Stimulated activated CD4-positive, alpha-beta T cell treated with anti-CD3 and anti-CD28 coated beads, TNF-alpha, amount 100 ng/mL, for 1 hour (primary cell): ENCODE data around the gene BANP.
"Not testable (repeated sequence)": the region's sequence is repeated elsewhere in the genome, so short reads cannot be mapped to it uniquely, and the experiment has no call there.

Experiments
- DNase-seq, 3 donors: peaks; one replicate each; pipeline ENCODE4 v3.0.0-alpha.2; 2020; ENCODE audit warnings: low read depth in 3 of 3, low spot score in 1 of 3

Gene BANP

GRCh38 chr16:88098731-88099562, 147.7 kb downstream of the BANP start:
- not testable (repeated sequence) for DNase-seq

- no peak for DNase-seq
Measured at GRCh38 chr16:88099563-88099890, 148.3 kb downstream of the BANP start.

DNA sequence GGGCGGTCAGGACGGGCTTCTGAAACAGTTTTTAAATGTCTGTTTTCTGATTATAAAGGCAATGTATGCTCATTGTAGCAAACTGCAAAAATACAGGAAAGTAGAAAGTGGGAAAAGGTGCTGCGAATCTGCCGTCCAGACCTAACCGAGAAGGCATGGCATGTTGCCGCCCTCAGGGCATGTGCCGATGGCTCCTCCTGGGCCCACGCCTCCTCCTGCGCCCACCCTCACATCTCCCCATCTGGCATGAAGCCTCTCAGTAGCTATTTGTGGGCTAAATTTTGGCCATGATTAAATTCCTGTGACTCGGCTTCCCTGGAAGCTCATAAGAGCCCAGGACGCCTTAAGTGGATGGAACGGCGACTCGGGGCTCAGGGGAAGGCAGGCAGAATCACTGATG, 148.7 kb downstream of the BANP start:
- not testable (repeated sequence) for DNase-seq

DNA sequence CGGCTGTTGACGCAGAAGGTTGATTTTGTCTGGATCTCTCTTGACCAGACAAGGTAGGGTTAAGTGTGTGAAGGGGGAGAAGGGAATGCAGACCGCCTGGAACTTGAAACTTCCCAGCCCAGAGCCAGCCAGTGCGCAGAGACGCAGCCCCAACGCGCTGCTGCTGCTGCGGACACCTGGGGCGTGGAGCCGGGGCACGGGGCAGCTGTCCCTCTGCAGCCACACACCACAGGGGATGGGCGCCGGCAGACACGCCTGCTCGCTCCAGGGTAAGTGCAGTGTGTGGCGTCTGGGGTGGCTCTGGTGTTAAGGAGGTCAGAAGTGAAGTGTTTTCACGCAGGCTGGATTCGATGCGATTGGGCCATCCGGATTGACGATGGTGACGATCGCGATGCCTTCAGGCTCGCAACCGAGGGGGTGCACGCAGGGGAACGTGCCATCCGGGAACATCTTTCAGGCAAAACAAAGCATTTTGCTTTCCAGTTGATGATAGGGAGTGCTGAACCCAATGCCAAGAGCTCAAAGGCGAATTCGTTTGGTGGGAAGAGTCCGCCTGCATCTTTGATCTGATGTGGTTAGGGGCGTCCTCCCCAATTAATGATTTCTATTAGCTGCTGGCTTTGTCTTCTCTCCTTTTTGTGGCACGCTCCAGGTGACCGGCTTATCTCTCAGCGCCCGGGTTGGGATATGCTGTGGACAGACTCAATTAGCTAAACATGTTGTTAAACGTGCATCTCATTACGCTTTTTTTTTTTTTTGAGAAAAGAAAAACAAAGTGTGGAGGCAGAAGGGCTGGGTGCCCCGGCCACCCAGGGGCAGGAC, 149.8 kb downstream of the BANP start:
- DNase-seq, result not testable (repeated sequence)

GRCh38 chr16:88101623-88102105, 150.4 kb downstream of the BANP start:
- DNase-seq, result not testable (repeated sequence)

GRCh38 chr16:88102597-88102996, 151.4 kb downstream of the BANP start:
- no peak for DNase-seq

DNA sequence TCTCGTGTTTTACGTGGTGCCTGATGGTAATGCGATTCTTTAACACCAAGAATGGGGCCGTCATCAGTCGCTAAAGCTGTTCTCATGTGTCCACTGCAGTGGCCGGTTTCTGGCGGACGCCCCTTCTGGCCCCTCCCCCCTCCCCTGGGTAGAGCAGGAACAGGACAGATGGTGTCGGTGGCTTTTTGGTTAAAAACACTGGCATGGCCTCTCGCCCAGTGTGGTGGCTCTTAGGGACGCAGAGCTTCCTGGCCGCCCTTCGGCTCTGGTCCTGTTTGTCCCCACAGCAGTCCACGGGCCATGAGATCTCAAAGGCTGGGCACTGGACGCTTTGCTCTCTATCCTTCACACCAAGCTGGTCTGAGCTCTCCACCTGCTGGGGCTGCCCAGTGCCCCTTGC, 151.8 kb downstream of the BANP start:
- no peak for DNase-seq

- no peak for DNase-seq
Measured at GRCh38 chr16:88103581-88104188, 152.5 kb downstream of the BANP start.

DNA sequence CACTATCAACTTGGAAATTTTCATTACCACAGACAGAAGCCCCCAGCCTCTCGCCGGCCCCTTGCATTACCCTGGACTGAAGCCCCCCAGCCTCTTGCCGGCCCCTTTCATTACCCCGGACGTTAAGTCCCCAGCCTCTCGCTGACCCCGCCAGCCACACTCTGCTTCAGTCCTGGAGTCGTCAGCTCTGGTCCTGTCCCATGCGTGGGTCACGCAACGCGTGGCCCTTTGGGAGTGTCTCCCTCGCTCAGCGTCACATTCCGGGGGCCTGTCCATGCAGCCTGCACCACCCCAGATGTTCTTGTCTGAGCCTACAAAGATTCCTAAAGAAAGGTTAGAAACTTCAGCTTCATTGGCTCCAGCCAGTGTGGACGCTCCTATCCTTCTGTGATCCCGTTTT, 153.1 kb downstream of the BANP start:
- not testable (repeated sequence) for DNase-seq

DNA sequence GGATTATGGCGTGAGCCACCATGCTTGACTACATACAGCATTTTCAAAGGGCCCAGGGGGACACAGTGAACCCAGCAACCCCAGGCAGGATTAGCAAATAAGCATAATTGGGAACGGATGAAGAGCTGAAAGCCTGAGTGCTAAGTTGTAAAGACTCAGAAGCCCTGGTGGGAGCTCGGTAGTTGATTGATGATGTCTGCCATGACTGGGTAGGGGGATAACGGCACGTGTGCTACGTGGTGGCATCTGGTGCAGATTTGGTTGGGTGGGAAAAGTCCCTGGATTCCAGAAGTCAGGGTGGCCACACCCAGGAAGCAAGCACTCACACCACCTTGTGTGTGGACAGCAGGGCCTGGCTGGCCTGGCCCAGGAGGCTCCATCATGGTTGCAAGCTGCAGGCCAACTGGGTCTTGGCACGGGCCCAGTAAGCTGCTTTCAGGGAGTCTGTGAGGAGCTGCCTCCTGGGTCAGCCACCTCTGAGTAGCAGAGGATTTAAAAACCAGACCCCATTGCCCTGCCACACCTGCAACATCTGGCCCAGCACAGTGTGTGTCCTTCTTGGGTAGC, 154.4 kb downstream of the BANP start:
- not testable (repeated sequence) for DNase-seq

DNA sequence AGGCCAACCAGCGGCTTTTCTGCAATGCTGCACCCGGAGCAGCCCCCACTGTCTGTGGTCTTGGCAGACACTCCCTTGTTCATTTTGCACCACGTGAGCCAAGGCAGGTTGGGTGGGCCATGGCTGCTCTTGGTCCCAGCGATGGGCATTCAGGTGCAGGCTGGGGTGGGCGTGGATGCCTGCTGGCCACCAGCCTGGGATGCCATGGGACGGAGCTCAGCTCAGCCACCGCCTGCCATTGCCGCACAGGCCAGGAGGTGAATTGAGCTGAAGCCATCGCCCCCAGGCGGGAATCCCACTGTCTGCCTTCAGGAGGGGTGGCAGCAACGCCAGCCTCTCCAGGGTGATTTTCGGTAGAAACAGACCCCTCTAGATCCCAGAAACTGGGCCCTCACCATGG, 155.3 kb downstream of the BANP start:
- not testable (repeated sequence) for DNase-seq

GRCh38 chr16:88108762-88109161, 157.5 kb downstream of the BANP start:
- DNase-seq, result no peak

DNA sequence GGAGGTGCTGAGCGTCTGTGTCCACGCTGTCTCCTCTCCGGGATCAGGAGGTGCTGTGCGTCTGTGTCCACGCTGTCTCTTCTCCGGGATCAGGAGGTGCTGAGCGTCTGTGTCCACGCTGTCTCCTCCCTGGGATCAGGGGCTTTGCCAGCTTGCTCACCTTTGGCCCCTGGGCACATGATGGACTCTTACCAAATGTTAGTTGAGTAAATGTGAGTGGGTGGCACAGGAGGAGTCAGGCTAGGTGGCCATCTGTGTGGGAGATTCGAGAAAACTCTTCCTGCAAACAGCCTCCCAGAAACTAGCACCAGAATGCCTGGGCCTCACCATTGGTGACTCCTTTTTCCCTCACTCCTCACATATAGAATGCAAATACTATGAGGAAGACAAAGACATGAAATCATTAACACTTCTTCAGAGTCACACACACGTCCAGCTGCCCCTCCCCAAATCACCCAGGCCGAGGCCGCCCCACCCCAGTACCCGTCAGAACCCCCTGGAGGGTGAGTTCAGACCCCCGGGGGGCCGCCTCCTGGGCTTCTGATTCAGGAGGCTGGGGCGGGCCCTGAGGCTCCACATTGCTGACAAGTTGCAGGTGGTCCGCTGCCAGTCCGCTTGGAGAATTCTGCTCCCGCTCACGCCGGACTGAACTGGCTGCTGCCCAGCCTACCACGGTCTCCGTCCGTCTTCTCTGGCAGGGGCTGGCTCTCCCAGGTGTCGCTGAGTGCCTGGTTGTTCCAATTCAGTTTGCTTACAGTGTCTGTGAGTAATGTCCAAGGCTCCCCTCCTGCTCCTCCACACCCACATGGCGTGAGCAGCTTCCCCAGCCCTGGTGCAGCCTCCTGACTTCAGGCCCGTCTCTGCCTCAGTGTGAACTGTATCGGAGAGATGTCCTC, 158.7 kb downstream of the BANP start:
- not testable (repeated sequence) for DNase-seq

- DNase-seq, result not testable (repeated sequence)
Measured at GRCh38 chr16:88110875-88111494, 159.8 kb downstream of the BANP start.

DNA sequence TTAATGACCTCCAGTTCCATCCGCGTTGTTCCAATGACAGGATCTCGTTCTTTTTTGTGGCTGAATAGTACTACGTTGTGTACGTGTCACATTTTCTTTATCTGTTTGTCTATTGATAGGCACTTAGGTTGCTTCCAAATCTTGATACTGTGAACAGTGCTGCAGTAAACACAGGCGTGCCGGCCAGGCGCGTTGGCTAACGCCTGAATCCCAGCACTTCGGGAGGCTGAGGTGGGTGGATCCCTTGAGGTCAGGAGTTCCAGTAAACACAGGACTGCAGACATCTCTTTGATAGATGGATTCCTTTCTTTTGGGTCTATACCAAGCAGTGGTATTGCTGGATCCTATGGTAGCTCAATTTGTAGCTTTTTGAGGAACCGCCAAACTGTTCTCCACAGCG, 160.7 kb downstream of the BANP start:
- not testable (repeated sequence) for DNase-seq

DNA sequence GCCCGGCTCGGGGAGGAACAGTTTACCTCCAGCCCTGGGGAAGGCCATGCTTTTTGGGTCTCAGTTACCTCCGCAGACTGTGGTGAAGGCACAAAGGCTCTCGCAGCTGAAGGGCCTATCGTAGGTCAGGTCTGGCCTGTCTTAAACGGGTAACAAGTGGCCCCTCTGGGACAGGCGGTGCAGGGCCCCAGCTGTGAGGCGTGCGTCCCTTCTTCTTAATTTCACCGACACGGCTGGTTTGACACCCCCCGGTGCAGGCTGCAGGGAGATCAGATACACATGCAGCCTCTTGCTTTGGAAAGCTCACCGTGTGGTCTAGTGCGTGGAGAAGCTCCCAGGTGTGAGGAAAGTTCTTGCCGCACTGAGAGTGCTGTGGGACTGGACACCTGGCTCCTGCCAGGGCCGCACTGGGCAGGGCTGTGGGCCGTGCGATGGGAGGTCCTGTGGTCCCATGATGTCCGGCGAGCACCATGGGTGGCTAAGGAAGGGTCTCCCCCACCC, 162.4 kb downstream of the BANP start:
- no peak for DNase-seq

- not testable (repeated sequence) for DNase-seq
Measured at GRCh38 chr16:88114541-88115228, 163.5 kb downstream of the BANP start.

DNA sequence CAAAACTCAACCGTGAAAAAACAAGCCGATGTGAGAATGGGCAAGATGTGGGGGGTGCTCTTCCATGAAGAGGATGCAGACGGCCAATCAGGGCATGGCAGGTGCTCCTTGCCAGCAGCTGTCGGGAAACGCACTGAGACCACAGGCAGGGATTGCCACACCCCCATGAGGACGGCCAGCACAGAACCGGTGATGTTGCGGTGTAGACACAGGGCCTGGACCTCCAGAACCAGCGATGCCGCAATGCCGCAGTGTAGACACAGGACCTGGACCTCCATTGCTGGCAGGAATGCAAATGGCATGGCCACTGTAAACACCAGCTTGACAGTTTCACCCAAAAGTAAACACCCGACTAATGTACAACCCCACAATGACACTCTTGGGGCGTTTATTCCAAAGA, 164.9 kb downstream of the BANP start:
- no peak for DNase-seq

DNA sequence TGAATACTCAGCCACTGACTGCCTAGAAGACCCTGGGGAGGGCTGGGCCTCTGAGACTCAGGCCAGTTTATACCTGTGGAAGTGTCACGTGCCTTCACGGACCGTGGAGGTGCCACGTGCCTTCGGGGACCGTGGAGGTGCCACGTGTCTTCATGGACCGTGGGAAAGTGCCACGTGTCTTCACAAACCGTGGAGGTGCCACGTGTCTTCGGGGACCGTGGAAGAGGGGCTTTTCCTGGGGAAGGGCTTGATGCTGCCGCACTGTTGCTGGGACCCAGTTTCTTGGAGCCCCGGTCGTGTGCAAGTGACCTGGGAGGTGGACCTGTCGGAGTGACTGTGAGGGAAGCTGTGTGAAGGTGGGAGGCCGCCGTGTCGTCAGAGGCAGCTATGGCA, 166.2 kb downstream of the BANP start:
- DNase-seq, result no peak
